Stomach (tissue), 9 donors: Measurements from ENCODE around the gene TFCP2L1. TPM values are rescaled to one million over a fixed set of nuclear protein-coding genes. Genes with fewer than 3 reads are reported as not detected.
A peak's percentile ranks its signal among the peaks of the same experiment; 100 is the strongest.
"Not testable (repeated sequence)": the region's sequence is repeated elsewhere in the genome, so short reads cannot be mapped to it uniquely, and the experiment has no call there.

Source experiments
- DNase-seq, 2 donors: peaks; one replicate each; pipeline versions ENCODE4 v3.0.0 to v3.0.0-alpha.2; 2013 to 2019
- H3K27ac ChIP-seq, 5 donors: fragments of 200-600 bp in 4 of 5; sonication (generic) in 4 of 5; one replicate each; pipeline ENCODE4 v1.5.1; 2013 to 2019; ENCODE audit warnings: mild to moderate bottlenecking in 1 of 5, moderate library complexity in 1 of 5
- H3K27me3 ChIP-seq, 3 donors: fragments of 200-600 bp; sonication (generic); one replicate each; pipeline ENCODE4 v1.5.1; 2017 to 2019; ENCODE audit warnings: mixed run types in 1 of 3
- H3K36me3 ChIP-seq, 4 donors: fragments of 200-600 bp; sonication (generic); 1 replicate in 3 of 4; 2 replicates in 1 of 4; pipeline ENCODE4 v1.5.1; 2016 to 2019
- H3K4me1 ChIP-seq, 4 donors: fragments of 200-600 bp; sonication (generic); one replicate each; pipeline ENCODE4 v1.5.1; 2016 to 2019
- H3K4me3 ChIP-seq, 4 donors: fragments of 200-600 bp; sonication (generic) in 3 of 4; one replicate each; pipeline ENCODE4 v1.5.1; 2016 to 2019; ENCODE audit warnings: mild to moderate bottlenecking in 1 of 4
- H3K9me3 ChIP-seq, 4 donors: fragments of 200-600 bp; sonication (generic); one replicate each; pipeline ENCODE4 v1.5.1; 2016 to 2019
- CTCF ChIP-seq, 7 experiments: fragments of 450-650 bp in 4 of 7; fragments of 200-600 bp in 3 of 7; sonication (generic) in 3 of 7; IDR thresholded peaks; one replicate each; pipeline ENCODE4 v1.5.1; 2016 to 2019; ENCODE audit warnings: antibody characterized with exemption in 7 of 7, control low read depth in 2 of 7, mild to moderate bottlenecking in 1 of 7
- EP300 ChIP-seq: sonication (generic); formaldehyde crosslinking; IDR thresholded peaks from one replicate; pipeline ENCODE4 v1.6.1; 2017; ENCODE audit warnings: antibody characterized with exemption
- POLR2A ChIP-seq, 4 donors: fragments of 450-650 bp; IDR thresholded peaks; one replicate each; pipeline ENCODE4 v1.6.1; 2016; ENCODE audit warnings: antibody characterized with exemption in 4 of 4, control low read depth in 2 of 4, mild to moderate bottlenecking in 1 of 4, moderate library complexity in 1 of 4
- POLR2AphosphoS5 ChIP-seq, 3 donors: sonication (generic); formaldehyde crosslinking; IDR thresholded peaks; one replicate each; pipeline ENCODE4 v1.6.1; 2016; ENCODE audit warnings: antibody characterized with exemption in 3 of 3
- WGBS, 5 donors: extraction: QIAGEN DNeasy Blood & Tissue Kit in 3 of 5; methylation state at CpG; one replicate each; pipeline versions ENCODE4 v1.1.5 to v1.1.7; 2013 to 2018; 5-methylcytosine and 5-hydroxymethylcytosine counted together
- intact Hi-C: fragments of 100-400 bp; cut with DNase I; formaldehyde crosslinking; loops from one replicate; pipeline ENCODE4 v1.15.1; 2023; ENCODE audit warnings: low total_unique reads
- polyA plus RNA-seq, 3 donors: library from polyadenylated mRNA; stranded (reverse); fragments of 200-250 nt; gene quantifications; one replicate each; pipeline ENCODE4 v1.2.3, GENCODE V29; 2013
- total RNA-seq, 5 donors: library from RNA; depleted of rRNA; stranded (reverse); fragments of >200 nt; gene quantifications; one replicate each; pipeline versions ENCODE4 v1.1.0 to v1.2.3, GENCODE V29; 2014 to 2016
- donor health status: healthy with polysubstance abuse.
- donor health status: Bipolar disorder and iron deficiency.
- donor health status: healthy.

TFCP2L1 gene
- total and polyA plus RNA-seq, 8 donors = 6.8 to 154 (median 36.9) TPM

DNA sequence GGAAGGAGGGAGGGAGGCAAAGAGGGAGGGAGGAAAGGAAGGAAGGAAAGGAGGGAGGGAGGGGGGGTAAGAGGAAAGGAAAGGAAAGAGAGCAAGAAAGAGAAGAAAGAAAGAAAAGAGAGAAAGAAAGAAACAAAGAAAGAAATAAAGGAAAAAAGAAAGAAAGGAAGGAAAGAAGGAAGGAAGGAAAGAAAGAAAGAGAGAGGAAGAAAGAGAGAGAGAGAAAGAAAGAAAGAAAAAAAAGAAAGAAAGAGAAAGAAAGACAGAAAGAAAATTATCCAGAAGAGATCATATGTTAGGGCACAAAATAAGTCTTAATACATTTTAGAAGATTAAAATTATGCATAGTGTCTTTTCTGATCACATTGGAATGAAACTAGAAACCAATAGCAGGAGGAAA lies 24.3 kb upstream of the TFCP2L1 start:
- intact Hi-C loops = no loop called here
- no peak for DNase-seq
- Histone ChIP-seq H3K36me3 (no peaks in the 10 kb centered on the region), H3K9me3 (no peaks in the 10 kb centered on the region), H3K4me3 (no peak overlapping the region), H3K27ac (no peak overlapping the region), H3K27me3 (no peaks in the 10 kb centered on the region), H3K4me1 (no peaks in the 10 kb centered on the region)
- no peak for TF ChIP-seq EP300
- no peak for TF ChIP-seq CTCF (IDR thresholded peaks at IDR 0.05)
- no peak for TF ChIP-seq POLR2AphosphoS5 (IDR thresholded peaks at IDR 0.05)
- TF ChIP-seq POLR2A (IDR thresholded peaks at IDR 0.05) = no peak

DNA sequence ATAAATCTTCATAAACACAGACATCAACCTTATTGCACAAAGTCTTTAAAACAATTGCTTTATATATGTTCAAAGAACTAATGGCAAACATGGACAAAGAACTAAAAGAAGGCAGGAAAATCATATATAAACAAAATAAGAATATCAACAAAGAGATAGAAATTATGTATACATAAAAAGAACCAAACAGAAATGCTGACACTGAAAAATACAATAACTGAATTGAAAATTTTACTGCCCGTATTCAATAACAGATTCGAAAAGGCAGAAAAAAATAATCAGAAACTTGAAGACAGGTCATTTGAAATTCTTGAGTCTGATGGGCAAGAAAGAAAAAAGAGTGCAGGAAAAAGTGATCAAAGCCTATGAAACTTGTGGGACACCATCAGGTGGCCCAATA lies 22.0 kb upstream of the TFCP2L1 start:
- 85 to 96% (median 94%) methylated on average over 2 of the region's 2 CpGs for WGBS, 5 donors
- no peak for DNase-seq
- no peak overlapping the region for H3K27ac ChIP-seq
- TF ChIP-seq CTCF (IDR thresholded peaks at IDR 0.05) (no peak), POLR2AphosphoS5 (IDR thresholded peaks at IDR 0.05) (no peak), EP300 (no peak), POLR2A (IDR thresholded peaks at IDR 0.05) (no peak)
- H3K4me3 ChIP-seq = no peak overlapping the region
- H3K27me3 ChIP-seq = peaks cover 0 to 6% (median 0%) of the 10 kb centered on the region in 3 donors
- H3K9me3 ChIP-seq = no peaks in the 10 kb centered on the region
- no peaks in the 10 kb centered on the region for H3K4me1 ChIP-seq
- no peaks in the 10 kb centered on the region for H3K36me3 ChIP-seq
- intact Hi-C loops = no loop called here

- WGBS, 5 donors = 64 to 87% (median 82%) methylated on average over 2 of the region's 2 CpGs
- Histone ChIP-seq H3K27ac (no peak overlapping the region), H3K27me3 (peaks cover 0 to 6% (median 0%) of the 10 kb centered on the region in 3 donors), H3K4me1 (no peaks in the 10 kb centered on the region), H3K4me3 (no peak overlapping the region), H3K36me3 (no peaks in the 10 kb centered on the region), H3K9me3 (no peaks in the 10 kb centered on the region)
- DNase-seq = peak in 1 of 2 donors; percentile 7
- intact Hi-C loops = no loop called here
- TF ChIP-seq POLR2AphosphoS5 (IDR thresholded peaks at IDR 0.05) = no peak
- no peak for TF ChIP-seq POLR2A (IDR thresholded peaks at IDR 0.05)
- no peak for TF ChIP-seq EP300
- no peak for TF ChIP-seq CTCF (IDR thresholded peaks at IDR 0.05)
Observed at GRCh38 chr2:121304941-121305340, 19.9 kb upstream of the TFCP2L1 start.

DNA sequence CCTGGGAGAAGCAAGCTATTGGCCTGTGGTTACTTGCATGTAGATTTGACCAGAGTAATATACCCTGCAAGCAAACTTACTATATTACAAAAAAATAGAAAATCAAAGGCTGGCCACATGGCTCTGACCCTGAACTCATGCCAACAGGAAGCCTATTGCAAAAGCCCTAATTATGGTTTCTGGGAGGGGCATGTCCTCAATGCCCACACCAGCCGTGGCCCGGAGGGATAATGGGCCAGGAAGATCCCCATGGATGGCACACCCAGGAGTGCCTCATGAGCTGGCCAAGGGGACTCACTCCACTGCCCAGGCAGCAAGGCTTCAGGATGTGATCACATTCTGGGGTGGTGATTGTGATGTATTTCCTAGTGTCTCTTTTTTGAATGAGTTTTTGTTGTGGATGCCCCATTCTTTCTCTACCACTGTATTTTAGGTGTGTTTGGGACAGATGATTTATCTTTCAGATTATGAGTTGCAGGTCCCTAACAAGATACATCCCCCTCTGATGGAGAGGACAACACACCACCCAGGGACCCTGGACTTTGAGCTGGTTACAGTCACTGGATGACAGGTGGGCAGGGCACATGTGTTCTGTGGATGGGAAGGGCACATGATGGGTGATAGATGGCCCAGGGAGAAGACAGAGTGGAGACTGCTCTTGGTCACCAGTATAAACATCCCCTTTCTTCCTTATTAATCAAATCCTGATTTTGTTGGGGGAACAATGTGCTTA lies 18.7 kb upstream of the TFCP2L1 start:
- Histone ChIP-seq H3K4me1 (no peaks in the 10 kb centered on the region), H3K27me3 (peaks cover 0 to 6% (median 0%) of the 10 kb centered on the region in 3 donors), H3K9me3 (no peaks in the 10 kb centered on the region), H3K27ac (no peak overlapping the region), H3K36me3 (no peaks in the 10 kb centered on the region), H3K4me3 (no peak overlapping the region)
- DNase-seq = peak in 1 of 2 donors; percentile 10
- intact Hi-C loops = no loop called here
- 33 to 51% (median 47%) methylated on average over 2 of the region's 2 CpGs for WGBS, 5 donors
- TF ChIP-seq EP300 (no peak), POLR2A (IDR thresholded peaks at IDR 0.05) (no peak), POLR2AphosphoS5 (IDR thresholded peaks at IDR 0.05) (no peak), CTCF (IDR thresholded peaks at IDR 0.05) (no peak)

DNA sequence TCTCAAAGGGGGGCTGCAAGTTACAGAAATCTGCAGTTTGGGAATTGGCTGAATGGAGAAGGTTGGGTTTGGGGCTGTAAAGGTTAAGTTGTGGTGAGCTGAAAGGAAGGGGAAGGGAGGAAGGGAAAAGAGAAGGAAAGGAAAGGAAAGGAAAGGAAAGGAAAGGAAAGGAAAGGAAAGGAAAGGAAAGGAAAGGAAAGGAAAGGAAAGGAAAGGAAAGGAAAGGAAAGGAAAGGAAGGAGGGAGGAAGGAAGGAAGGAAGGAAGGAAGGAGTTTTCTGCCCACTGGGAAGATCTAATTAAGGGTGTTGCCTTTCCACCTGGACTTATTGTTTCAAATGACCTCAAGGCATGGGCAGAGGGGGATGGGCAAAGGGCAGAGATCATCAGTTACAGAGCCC lies 16.2 kb upstream of the TFCP2L1 start:
- DNase-seq = not testable (repeated sequence)

More for the DNA sequence above, 16.2 kb upstream of the TFCP2L1 start:
- intact Hi-C loops, H3K27me3 ChIP-seq, H3K9me3 ChIP-seq, H3K4me1 ChIP-seq, H3K36me3 ChIP-seq, H3K27ac ChIP-seq, H3K4me3 ChIP-seq: not testable (repeated sequence)
